GM23248 (cell line): ENCODE results near the gene AP2B1. TPM values are rescaled to one million over a fixed set of nuclear protein-coding genes. Genes with fewer than 3 reads are reported as not detected.
A peak's percentile ranks its signal among the peaks of the same experiment; 100 is the strongest.

Source experiments
- DNase-seq: peaks from one replicate; pipeline ENCODE4 v3.0.0-alpha.2; 2015
- H2AFZ ChIP-seq: fragments of 200-600 bp; sonication (generic); 2 replicates; pipeline ENCODE4 v1.6.1; 2016; ENCODE audit warnings: antibody characterized with exemption
- H3F3A ChIP-seq: fragments of 200-600 bp; sonication (generic); 2 replicates; pipeline ENCODE4 v1.6.1; 2016; ENCODE audit warnings: mild to moderate bottlenecking, antibody characterized with exemption, mixed run types; ENCODE audit not compliant: insufficient read depth
- H3K27ac ChIP-seq: fragments of 200-600 bp; sonication (generic); 2 replicates; pipeline ENCODE4 v1.5.1; 2016; ENCODE audit warnings: mild to moderate bottlenecking
- H3K27me3 ChIP-seq: fragments of 200-600 bp; sonication (generic); replicated peaks from 2 replicates; pipeline ENCODE4 v1.6.1; 2016; ENCODE audit warnings: mild to moderate bottlenecking; ENCODE audit not compliant: insufficient read depth
- H3K36me3 ChIP-seq: fragments of 200-600 bp; sonication (generic); 2 replicates; pipeline ENCODE4 v1.6.1; 2016; ENCODE audit warnings: low read depth, mild to moderate bottlenecking
- H3K4me1 ChIP-seq: fragments of 200-600 bp; sonication (generic); 2 replicates; pipeline ENCODE4 v1.6.1; 2016; ENCODE audit warnings: mild to moderate bottlenecking; ENCODE audit not compliant: insufficient read depth
- H3K4me2 ChIP-seq: fragments of 200-600 bp; sonication (generic); one replicate; pipeline ENCODE4 v1.6.1; 2016; ENCODE audit warnings: mild to moderate bottlenecking; ENCODE audit not compliant: unreplicated experiment
- H3K4me3 ChIP-seq: fragments of 200-600 bp; sonication (generic); 2 replicates; pipeline ENCODE4 v1.5.1; 2016; ENCODE audit warnings: mild to moderate bottlenecking
- H3K79me2 ChIP-seq: fragments of 200-600 bp; sonication (generic); 2 replicates; pipeline ENCODE4 v1.6.1; 2016; ENCODE audit warnings: mild to moderate bottlenecking; ENCODE audit not compliant: insufficient read depth
- H3K9ac ChIP-seq: fragments of 200-600 bp; sonication (generic); 2 replicates; pipeline ENCODE4 v1.6.1; 2016; ENCODE audit warnings: mild to moderate bottlenecking
- H3K9me2 ChIP-seq: fragments of 200-600 bp; sonication (generic); 2 replicates; pipeline ENCODE4 v1.6.1; 2016; ENCODE audit warnings: mixed run types, mild to moderate bottlenecking, moderate library complexity; ENCODE audit not compliant: insufficient read depth
- H3K9me3 ChIP-seq: fragments of 200-600 bp; sonication (generic); one replicate; pipeline ENCODE4 v1.6.1; 2017; ENCODE audit warnings: low read depth
- H4K20me1 ChIP-seq: fragments of 200-600 bp; sonication (generic); 2 replicates; pipeline ENCODE4 v1.6.0; 2016; ENCODE audit not compliant: insufficient read depth
- EZH2 ChIP-seq: fragments of 200-600 bp; sonication (generic); IDR thresholded peaks from 2 replicates; pipeline ENCODE4 v1.6.1; 2018; ENCODE audit warnings: antibody characterized with exemption, mild to moderate bottlenecking; ENCODE audit not compliant: insufficient read depth, poor library complexity, severe bottlenecking
- EZH2phosphoT487 ChIP-seq: fragments of 200-600 bp; sonication (generic); IDR thresholded peaks from 2 replicates; pipeline ENCODE4 v1.6.1; 2018; ENCODE audit warnings: antibody characterized with exemption, moderate library complexity, mild to moderate bottlenecking, low read depth; ENCODE audit not compliant: insufficient read depth
- WGBS, 2 experiments: methylation state at CpG; one replicate each; pipeline ENCODE4 v1.1.6; 2015 to 2017; ENCODE audit warnings: low lambda C conversion rate in 2 of 2, low coverage in 1 of 2; ENCODE audit errors: missing lambda C conversion rate in 2 of 2; 5-methylcytosine and 5-hydroxymethylcytosine counted together
- in situ Hi-C: fragments of 300-500 bp; cut with MboI; formaldehyde crosslinking; loops from 2 replicates; pipeline ENCODE4 v1.15.0; 2020
- polyA plus RNA-seq: library from polyadenylated mRNA; unstranded; fragments of >200 nt; fragmentation: Nextera tagmentation; extraction: Ambion mirVana; gene quantifications from 2 replicates; pipeline ENCODE4 v1.2.1, GENCODE V29; 2016
- total RNA-seq: library from RNA; depleted of rRNA; stranded (reverse); fragments of >200 nt; shearing (Covaris generic); gene quantifications from 2 replicates; pipeline ENCODE4 v1.2.3, GENCODE V29; 2014

AP2B1 gene
- total and polyA plus RNA-seq, 2 experiments from 2014 or later = 72.4 to 85.9 TPM

GRCh38 chr17:35763767-35764122 lies 176.6 kb downstream of the AP2B1 start:
- no peak for DNase-seq
- no peaks in the 10 kb centered on the region for H3K79me2 ChIP-seq
- H3K36me3 ChIP-seq = no peaks in the 10 kb centered on the region
- H3K27me3 ChIP-seq = peaks cover 7% of the 10 kb centered on the region; the same call in 1 of the 2 replicates
- peak overlapping the region; percentile 54 for H2AFZ ChIP-seq
- no peaks in the 10 kb centered on the region for H4K20me1 ChIP-seq
- 29 to 30% methylated on average over 17 of the region's 17 CpGs for WGBS, 2 experiments
- TF ChIP-seq EZH2 (no peak), EZH2phosphoT487 (no peak)
- no peaks in the 10 kb centered on the region for H3F3A ChIP-seq
- H3K4me3 ChIP-seq = peak overlapping the region; percentile 69
- no peaks in the 10 kb centered on the region for H3K9me3 ChIP-seq
- no peaks in the 10 kb centered on the region for H3K4me1 ChIP-seq
- no peaks in the 10 kb centered on the region for H3K9me2 ChIP-seq
- in situ Hi-C loops = no loop called here
- H3K9ac ChIP-seq = 0 out of 2 replicates have a peak overlapping the region, but pooled peaks have one; percentile 48
- peak overlapping the region; percentile 87 for H3K4me2 ChIP-seq
- no peak overlapping the region for H3K27ac ChIP-seq

GRCh38 chr17:35764123-35764991 lies 177.2 kb downstream of the AP2B1 start:
- H3K4me3 ChIP-seq = peak overlapping the region; percentile 69
- H3K9me3 ChIP-seq = no peaks in the 10 kb centered on the region
- DNase-seq = peak; percentile 91
- no peaks in the 10 kb centered on the region for H3K36me3 ChIP-seq
- no peaks in the 10 kb centered on the region for H3K4me1 ChIP-seq
- TF ChIP-seq EZH2 (no peak), EZH2phosphoT487 (no peak)
- peaks cover 7% of the 10 kb centered on the region; the same call in 1 of the 2 replicates for H3K27me3 ChIP-seq
- no peaks in the 10 kb centered on the region for H3K79me2 ChIP-seq
- H3K9me2 ChIP-seq = no peaks in the 10 kb centered on the region
- H3F3A ChIP-seq = no peaks in the 10 kb centered on the region
- in situ Hi-C loops = no loop called here
- H2AFZ ChIP-seq = peak overlapping the region; percentile 54
- H4K20me1 ChIP-seq = no peaks in the 10 kb centered on the region
- WGBS, 2 experiments = 6 to 7% methylated on average over 47 to 56 of the region's 75 CpGs
- peak overlapping the region; percentile 48; the same call in 1 of the 2 replicates for H3K9ac ChIP-seq
- H3K4me2 ChIP-seq = peak overlapping the region; percentile 87
- no peak overlapping the region for H3K27ac ChIP-seq

- no peak overlapping the region for H3K4me2 ChIP-seq
- no peak overlapping the region for H2AFZ ChIP-seq
- H3K27me3 ChIP-seq = peaks cover 7% of the 10 kb centered on the region; the same call in 1 of the 2 replicates
- H3K27ac ChIP-seq = no peak overlapping the region
- no peak overlapping the region for H3K4me3 ChIP-seq
- no peaks in the 10 kb centered on the region for H3K9me3 ChIP-seq
- in situ Hi-C loops = no loop called here
- H3K4me1 ChIP-seq = no peaks in the 10 kb centered on the region
- TF ChIP-seq EZH2 = no peak
- TF ChIP-seq EZH2phosphoT487 = no peak
- no peaks in the 10 kb centered on the region for H3K9me2 ChIP-seq
- H3K9ac ChIP-seq = no peak overlapping the region
- H3K36me3 ChIP-seq = no peaks in the 10 kb centered on the region
- no peaks in the 10 kb centered on the region for H4K20me1 ChIP-seq
- WGBS, 2 experiments = 74 to 78% methylated on average over 11 of the region's 11 CpGs
- no peak for DNase-seq
- H3F3A ChIP-seq = no peaks in the 10 kb centered on the region
- H3K79me2 ChIP-seq = no peaks in the 10 kb centered on the region
Measured at GRCh38 chr17:35765086-35765710, 178.1 kb downstream of the AP2B1 start.

GRCh38 chr17:35765756-35766488 lies 178.8 kb downstream of the AP2B1 start:
- Histone ChIP-seq H2AFZ (no peak overlapping the region), H4K20me1 (no peaks in the 10 kb centered on the region), H3F3A (no peaks in the 10 kb centered on the region), H3K4me1 (no peaks in the 10 kb centered on the region), H3K4me2 (no peak overlapping the region), H3K27me3 (peaks cover 7% of the 10 kb centered on the region; the same call in 1 of the 2 replicates), H3K9me3 (no peaks in the 10 kb centered on the region), H3K27ac (no peak overlapping the region), H3K9ac (no peak overlapping the region), H3K36me3 (no peaks in the 10 kb centered on the region), H3K79me2 (no peaks in the 10 kb centered on the region), H3K9me2 (no peaks in the 10 kb centered on the region), H3K4me3 (no peak overlapping the region)
- TF ChIP-seq EZH2phosphoT487 = no peak
- TF ChIP-seq EZH2 = no peak
- in situ Hi-C loops = no loop called here
- 59 to 60% methylated on average over 8 of the region's 8 CpGs for whole genome bisulfite sequencing, 2 experiments
- DNase-seq = no peak
